GM18873 (cell line): ENCODE data around the gene MYO1A.
"Not testable (repeated sequence)": the region's sequence is repeated elsewhere in the genome, so short reads cannot be mapped to it uniquely, and the experiment has no call there.

Experiments used
- ATAC-seq: cut with Tn5 transposase; IDR thresholded peaks from one replicate; pipeline ENCODE4 v1.9.1; 2021; ENCODE audit warnings: mild to moderate bottlenecking, moderate library complexity, moderate number of reproducible peaks; ENCODE audit not compliant: unreplicated experiment, low FRiP score

The MYO1A gene

GRCh38 chr12:57087691-57088353, 37.9 kb upstream of the MYO1A start:
- peak; percentile 26 for ATAC-seq

- ATAC-seq = peak; percentile 0
Measured at GRCh38 chr12:57087010-57087690, 37.2 kb upstream of the MYO1A start.

- no peak for ATAC-seq
Measured at GRCh38 chr12:57086493-57087009, 36.6 kb upstream of the MYO1A start.

GRCh38 chr12:57085999-57086492, 36.1 kb upstream of the MYO1A start:
- ATAC-seq = no peak

GRCh38 chr12:57080855-57081254, 30.9 kb upstream of the MYO1A start:
- ATAC-seq = no peak

- ATAC-seq = no peak
Measured at GRCh38 chr12:57079821-57080220, 29.9 kb upstream of the MYO1A start.

GRCh38 chr12:57078519-57079404, 28.8 kb upstream of the MYO1A start, which contains the start of gene NEMP1:
NEMP1 (minus strand) TSS chr12:57078791; CDS start chr12:57078745, 46 bp downstream.
- ATAC-seq = peak; percentile 96

GRCh38 chr12:57073566-57074450, 23.9 kb upstream of the MYO1A start:
- ATAC-seq = not testable (repeated sequence)

- no peak for ATAC-seq
Measured at GRCh38 chr12:57072661-57073060, 22.7 kb upstream of the MYO1A start.

GRCh38 chr12:57069523-57069922, 19.6 kb upstream of the MYO1A start:
- ATAC-seq = peak; percentile 83

- ATAC-seq = no peak
Measured at GRCh38 chr12:57066245-57066644, 16.3 kb upstream of the MYO1A start.

- ATAC-seq = no peak
Measured at GRCh38 chr12:57063991-57064685, 14.2 kb upstream of the MYO1A start.

GRCh38 chr12:57058454-57058853, 8.5 kb upstream of the MYO1A start:
- ATAC-seq = no peak

GRCh38 chr12:57057067-57057751, 7.3 kb upstream of the MYO1A start:
- ATAC-seq = no peak

- ATAC-seq = no peak
Measured at GRCh38 chr12:57055824-57056223, 5.9 kb upstream of the MYO1A start.

GRCh38 chr12:57053901-57054300, 4.0 kb upstream of the MYO1A start:
- not testable (repeated sequence) for ATAC-seq

- not testable (repeated sequence) for ATAC-seq
Measured at GRCh38 chr12:57053146-57053545, 3.2 kb upstream of the MYO1A start.

- no peak for ATAC-seq
Measured at GRCh38 chr12:57051011-57051410, 1.1 kb upstream of the MYO1A start.

- ATAC-seq = no peak
Measured at GRCh38 chr12:57049119-57049446, 846 bp downstream of the MYO1A start.
